GM12874 (cell line): ENCODE results near the gene ZBTB7A.

Source experiments
- TF ChIP-seq, protein P1 (sequence below): IDR thresholded peaks from 2 replicates; pipeline ENCODE4 v1.5.1; 2011; ENCODE audit warnings: low read depth, mild to moderate bottlenecking, control low read depth, low read length, moderate library complexity; ENCODE audit not compliant: insufficient read depth

ZBTB7A gene

DNA sequence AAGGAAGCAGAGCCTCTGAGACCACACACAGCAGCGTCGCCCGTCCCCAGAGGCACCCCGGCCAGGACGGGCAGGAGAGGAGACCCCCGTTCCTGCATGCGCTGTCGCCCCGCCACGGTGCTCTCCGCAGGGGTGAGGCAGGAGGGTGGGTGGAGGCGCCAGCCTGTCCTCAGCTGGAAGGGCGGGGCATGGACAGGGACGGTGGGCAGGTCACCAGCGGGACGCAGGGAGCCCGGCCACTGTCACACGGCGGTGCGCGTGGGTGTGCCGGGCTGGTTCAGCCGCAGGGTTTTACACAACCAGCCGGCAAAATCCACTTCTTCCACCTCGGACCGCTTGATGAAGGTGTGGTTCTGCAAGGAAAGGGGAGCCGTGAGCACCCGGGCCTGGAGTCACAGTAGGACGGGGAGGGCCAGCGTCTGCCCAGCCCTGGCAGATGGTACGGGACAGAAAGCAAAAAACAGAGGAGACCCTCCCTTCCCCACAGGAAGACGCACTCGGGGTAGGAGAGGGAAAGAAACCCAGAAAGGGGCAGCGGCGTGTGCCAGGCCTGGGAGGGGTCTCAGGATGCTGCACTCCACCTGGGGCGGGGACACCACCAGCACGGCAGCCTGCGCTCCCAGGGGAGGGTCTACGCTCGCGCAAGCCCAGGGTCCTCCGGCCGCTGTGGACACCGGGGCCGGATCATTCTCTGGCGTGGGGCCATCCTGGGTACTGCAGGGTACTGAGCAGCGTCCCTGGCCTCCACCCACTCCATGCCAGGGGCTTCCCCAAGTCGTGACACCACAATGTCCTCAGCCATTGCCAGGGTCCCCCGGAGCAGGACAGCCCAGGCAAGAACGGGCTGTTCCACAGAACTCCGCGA lies 23.9 kb upstream of the ZBTB7A start:
- TF ChIP-seq, protein P1, sequence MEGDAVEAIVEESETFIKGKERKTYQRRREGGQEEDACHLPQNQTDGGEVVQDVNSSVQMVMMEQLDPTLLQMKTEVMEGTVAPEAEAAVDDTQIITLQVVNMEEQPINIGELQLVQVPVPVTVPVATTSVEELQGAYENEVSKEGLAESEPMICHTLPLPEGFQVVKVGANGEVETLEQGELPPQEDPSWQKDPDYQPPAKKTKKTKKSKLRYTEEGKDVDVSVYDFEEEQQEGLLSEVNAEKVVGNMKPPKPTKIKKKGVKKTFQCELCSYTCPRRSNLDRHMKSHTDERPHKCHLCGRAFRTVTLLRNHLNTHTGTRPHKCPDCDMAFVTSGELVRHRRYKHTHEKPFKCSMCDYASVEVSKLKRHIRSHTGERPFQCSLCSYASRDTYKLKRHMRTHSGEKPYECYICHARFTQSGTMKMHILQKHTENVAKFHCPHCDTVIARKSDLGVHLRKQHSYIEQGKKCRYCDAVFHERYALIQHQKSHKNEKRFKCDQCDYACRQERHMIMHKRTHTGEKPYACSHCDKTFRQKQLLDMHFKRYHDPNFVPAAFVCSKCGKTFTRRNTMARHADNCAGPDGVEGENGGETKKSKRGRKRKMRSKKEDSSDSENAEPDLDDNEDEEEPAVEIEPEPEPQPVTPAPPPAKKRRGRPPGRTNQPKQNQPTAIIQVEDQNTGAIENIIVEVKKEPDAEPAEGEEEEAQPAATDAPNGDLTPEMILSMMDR: no peak

- TF ChIP-seq, protein P1: no peak
These were observed 23.2 kb upstream of the ZBTB7A start for GRCh38 chr19:4089946-4090345.

DNA sequence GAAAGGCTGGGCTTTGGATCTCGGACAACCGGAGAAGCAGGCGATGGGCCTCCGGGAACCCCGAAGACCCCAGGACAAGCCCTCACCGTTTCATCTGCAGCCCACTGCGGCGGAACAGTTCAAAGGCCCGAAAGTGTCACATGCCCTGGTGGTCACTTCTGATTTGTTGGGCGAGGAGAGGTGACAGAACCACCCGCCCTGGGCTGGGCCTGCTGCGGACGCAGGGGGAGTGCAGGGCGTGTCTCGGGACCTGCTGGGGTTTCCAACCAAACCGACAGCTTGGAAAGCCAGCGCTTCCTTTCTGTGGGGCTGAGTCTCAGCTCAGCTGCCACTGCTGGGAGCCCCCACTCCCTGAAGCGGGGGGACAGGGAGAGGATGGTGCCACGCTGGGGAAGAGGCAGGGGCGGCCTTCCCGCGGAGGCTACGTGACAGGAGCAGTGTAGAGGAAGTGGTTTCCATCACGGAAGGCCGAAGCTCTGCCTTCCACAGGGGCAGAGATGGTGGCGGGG lies 22.8 kb upstream of the ZBTB7A start:
- TF ChIP-seq, protein P1: no peak

DNA sequence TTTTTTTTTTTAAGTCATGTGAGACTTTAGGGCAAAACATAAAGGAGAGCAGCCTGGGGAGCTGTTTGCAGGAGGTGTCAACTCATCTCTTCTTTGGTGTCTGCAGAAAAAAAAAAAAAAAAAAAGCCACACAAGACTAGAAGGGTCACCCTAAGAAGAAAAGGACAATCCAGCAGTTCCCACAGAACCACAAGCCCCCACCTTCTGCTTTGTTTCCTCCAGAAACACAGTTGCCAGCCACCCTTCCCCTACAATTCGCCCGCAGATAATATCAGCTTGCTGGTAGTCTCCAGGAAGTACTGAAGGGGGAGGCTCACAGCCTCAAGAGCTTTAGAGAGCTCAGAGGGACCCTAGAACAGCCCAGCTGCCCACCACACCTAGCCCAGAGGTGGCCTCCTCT lies 22.3 kb upstream of the ZBTB7A start:
- TF ChIP-seq, protein P1: no peak

- TF ChIP-seq, protein P1: no peak
These were observed 21.3 kb upstream of the ZBTB7A start for GRCh38 chr19:4087787-4088679.

GRCh38 chr19:4086411-4086867 lies 19.7 kb upstream of the ZBTB7A start:
- TF ChIP-seq, protein P1: no peak

DNA sequence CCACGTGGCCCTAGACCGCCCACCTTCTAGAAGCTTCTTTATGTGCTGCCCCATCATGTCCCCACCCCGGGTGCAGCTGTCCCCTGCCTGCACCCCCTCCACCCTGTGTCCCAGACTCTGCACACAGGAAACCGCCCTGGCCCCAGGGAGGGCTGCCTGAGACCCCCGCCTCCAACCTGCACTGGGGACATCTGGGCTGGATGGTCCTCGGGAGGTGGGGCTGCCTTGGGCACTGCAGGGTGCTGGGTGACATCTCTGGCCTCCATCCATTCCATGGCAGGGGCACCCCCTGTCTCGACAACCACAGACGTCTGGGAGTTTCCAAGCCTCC lies 17.8 kb upstream of the ZBTB7A start:
- TF ChIP-seq, protein P1: no peak
